Right renal cortex interstitium (tissue), 3 donors: ENCODE results near the gene DGKG. TPM values are rescaled to one million over a fixed set of nuclear protein-coding genes. Genes with fewer than 3 reads are reported as not detected.

ENCODE experiments used
- DNase-seq, 3 donors: peaks; one replicate each; pipeline ENCODE4 v3.0.0-alpha.2; 2013; ENCODE audit warnings: low read depth in 3 of 3, low spot score in 2 of 3
- polyA plus RNA-seq, 3 donors: library from polyadenylated mRNA; unstranded; fragments of 120-200 nt; gene quantifications; one replicate each; pipeline ENCODE4 v1.2.1, GENCODE V29; 2013; ENCODE audit not compliant: insufficient read length in 3 of 3

The DGKG gene
- polyA plus RNA-seq, 3 donors = 0.44 to 0.78 (median 0.71) TPM

DNA sequence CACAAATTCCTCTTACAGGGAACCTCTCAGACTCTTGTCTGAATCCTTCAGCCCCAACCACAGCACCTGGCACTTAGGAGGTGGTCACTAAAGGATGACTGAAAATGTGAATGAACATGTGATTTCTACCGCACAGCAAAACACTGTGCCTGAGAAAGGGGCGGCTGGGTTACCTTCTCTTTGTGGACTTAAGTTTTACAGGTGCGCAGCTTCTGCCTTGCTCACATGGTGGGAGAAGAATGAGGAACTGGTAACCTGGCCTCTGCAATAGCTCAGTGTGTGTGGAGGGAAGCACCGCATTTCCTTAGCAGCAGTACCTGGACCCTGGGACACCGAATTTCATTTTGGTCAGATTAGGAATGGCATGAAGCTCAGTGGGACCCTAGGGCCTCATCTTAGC, 243.3 kb downstream of the DGKG start:
- DNase-seq = no peak

DNA sequence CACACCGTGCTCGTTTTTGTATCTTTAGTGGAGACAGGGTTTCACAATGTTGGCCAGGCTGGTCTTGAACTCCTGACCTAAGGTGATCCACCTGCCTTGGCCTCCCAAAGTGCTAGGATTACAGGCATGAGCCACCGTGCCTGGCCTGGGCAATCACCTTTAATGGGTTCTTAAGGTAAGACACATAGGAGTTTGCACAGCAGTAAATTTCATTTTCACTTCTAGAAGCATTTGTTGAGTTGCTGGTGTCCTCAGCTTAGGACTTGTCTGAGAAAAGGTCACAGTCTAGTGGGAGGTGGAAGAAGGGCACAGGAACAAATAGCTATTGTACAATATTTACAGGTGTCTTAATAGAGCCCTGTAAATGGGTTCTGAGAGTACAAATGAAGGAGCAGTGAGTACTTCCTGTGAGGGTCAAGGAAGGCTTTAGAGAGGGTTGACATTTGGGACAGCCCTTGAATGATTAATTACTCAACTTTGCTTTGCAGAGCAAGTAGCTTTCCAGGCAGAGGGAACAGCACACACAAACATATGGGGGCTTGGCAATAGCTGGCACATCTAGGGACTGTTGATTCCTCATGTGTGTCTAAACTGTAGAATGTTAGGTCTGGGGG, 244.4 kb downstream of the DGKG start:
- no peak for DNase-seq

DNA sequence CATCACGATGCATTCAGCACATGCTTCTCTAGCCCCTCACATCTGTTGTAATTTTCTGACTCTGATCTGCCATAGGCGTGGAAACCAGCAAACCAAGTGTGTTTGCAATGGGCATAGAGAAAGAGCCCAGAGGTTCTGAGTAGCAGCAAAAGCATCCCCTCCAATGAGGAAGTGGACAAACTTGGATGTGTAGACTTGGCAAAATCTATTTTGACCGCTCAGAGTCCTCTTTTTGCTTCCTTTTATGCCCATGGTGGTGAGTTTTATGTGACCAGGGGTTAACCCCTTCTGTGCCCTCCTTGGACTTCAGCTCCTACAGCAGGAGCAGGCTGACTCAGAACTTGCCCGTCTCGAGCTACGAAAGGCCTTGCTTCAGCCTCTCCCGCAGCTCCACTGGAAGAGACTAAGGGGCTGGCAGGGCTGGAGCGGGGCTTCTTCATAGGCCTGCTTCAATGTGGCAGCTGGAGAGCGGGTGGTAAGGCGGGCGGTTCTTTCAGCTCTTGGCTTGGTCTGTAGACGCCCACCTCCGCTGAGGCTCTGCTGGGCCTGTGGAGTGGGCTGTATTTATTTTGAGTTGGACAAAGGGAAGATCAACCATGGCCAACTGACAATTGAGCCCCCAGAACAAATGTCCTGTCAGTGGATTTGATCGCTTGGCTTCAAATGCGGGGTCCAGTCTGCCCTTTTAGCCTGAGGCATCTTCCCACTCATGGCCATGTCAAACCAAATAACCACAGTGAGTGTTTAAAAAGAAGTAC, 246.6 kb downstream of the DGKG start:
- DNase-seq = no peak

DNA sequence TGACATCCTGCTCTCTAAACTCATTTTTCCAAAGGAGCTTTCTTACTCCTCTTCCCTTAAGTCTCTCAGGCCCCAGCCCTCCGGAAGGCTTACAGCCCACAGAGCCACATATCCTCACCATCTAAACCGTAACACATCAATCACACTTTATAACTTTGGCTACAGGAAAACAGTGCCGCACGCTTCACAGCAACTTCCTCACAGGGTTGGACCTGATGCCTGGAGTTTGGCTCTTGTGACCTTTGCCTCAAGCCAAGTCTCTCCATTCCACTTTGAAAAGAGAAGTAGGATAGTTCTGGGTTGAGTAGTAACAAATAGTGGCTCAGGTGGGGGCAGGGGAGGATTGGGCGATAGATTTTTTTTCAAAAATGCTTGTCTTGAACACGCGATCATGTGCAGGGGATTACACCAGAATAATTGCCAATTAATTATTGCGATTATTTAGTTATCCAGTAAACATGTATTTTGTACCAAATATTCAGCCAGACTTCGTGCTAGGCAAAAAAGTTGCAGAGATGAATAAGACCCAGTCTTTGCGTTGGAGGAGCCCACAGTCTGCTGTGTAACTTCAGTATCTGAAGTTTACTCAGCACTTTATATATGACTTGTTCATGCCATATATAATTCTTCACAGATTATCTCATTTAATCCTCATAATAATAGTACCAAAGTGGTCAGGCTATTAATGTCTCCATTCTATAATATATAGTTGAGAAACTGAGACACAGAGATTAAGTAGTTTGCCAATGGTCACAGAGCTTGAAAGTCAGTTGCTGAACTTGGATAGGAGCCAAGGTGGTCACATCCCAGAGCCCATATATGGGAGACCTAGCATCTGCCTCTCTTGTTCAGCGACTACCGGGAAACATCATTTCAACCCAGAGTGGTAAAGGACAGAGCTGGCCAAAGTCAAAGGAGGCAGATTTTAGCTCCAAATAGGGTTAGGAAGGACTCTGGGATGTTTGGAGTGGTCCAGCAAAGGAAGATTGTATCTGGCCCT, 250.8 kb downstream of the DGKG start:
- DNase-seq = no peak

DNA sequence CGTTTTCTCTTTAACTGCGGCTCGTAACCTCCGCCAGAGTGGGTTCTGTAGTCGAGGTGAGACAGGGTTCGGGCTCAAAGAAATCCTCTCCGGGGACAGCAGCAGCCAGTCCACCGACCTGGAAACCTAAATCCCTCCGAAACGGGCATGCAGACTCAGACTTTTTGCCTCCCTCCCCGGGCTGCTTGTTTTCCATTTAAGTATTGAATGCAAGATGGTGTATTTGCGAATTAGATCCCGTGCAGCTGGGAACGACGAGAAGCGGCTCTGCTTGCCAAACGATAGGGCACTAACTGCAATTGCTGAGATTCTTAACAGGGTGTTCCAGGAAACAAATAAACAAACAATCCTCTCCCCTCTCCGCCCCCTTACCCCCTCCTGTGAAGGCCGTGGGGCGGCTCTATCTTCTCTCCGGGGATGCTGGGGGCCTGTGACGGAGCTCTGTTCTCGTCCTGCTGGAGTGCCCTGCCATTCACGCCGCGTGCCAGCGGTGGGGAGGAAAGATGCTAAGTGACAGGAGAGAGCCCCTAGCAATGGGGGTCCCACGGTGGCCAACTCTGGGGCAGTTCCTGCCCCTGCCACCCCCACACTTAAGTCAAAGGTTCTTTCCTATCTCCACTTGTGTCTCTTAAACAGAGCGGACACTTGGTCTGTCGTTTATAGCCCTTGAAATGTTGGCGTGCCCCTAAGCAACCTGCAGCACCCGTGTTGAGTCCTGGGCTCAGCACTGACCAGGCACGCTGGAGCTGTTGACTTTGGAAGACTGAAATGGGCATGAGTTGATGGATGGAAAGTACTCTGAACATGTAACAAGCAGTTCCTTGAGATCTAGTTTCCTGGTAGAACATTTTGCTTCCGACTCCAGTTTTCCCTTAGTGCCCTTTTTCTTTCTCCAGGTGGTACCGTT, 251.9 kb downstream of the DGKG start:
- no peak for DNase-seq

DNA sequence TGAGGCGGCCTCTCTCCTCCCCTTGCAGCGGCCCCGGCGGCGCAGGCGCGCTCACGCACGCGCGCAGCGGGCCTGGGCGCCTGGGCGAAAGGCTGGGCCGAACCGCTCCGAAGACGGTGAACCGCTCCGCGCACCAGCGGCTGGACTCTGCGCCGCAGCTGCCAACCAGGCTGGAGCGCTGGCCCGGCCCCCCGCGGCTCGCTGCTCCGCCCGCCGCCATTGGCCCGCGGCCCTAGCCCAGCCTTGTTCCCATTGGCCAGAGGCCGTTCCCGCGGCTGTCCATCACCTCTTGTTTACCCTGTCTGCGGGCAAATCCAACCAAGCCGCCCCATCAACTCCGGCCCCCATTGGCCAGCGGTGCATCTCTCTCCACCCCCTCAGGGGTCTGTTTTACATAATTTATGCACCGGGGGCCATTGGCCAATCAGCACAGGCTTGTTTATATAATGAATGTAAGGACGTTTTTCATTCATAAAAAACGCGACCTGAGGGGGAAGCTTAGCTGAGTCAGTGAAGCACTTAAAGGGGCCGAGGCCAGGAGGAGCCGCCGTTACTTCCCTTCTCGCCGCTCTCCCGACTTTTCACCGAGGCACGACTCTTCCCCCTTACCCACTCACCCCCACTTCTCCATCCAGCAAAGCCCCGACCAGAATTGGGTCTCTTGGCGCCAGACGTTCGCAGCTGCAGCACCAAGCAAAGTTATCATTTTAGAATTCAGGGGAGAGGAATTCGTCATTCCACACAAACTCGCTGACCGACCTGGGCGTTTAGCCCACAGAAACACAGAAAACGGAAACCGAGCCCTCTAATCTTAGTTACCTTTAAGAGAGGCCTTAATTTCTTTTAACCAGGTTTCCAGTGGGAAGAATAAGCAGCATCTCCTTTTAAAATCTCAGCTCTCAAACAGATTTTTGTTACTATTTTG, 252.8 kb downstream of the DGKG start, which contains the start of gene ETV5:
Gene ETV5, minus strand, starts transcription at position 149 of the 925 bp plus-strand sequence. CDS start 3,221 bp downstream, outside the sequence.
- DNase-seq = peak; percentile 95 to 97 (median 97)

DNA sequence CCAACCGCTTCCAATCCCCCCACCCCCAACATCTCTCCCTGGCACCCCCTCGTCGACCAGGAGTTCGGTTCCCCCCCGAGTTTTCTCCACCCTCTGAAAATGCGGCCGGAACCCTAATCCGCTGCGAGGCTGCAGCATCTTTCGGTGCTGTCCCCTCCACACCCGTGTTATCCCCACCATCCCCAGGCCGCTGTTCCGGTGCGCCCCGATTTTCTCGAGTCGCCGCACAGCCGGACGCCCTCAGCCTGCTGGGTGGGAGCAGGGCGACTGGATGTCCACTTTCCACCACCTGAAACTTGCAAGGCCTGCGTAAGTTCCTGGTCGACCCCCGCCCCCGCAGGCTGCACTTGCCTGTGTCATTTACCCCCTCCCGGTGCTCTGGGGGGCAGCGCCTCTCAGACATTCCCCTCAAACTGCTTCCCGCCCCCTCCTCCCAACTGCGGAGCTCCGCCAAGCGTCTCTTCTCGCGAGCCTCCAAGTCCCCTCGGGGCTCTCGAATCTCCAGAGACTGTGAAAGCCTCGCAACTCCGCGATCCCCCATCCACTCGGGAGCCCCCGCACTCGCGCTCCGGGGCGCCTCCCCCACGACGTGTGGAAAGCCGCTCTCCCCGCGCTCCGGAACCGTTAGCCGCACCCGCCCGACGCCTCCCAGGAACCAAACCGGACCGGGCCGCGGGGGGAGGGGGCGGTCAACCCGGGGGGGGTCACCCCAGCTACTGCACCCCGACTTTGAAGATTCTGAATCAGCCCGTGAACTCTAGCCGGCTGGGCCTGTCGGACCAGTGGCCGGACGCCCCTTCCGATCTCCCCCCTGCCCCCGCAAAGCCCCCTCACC, 253.7 kb downstream of the DGKG start:
- no peak for DNase-seq

DNA sequence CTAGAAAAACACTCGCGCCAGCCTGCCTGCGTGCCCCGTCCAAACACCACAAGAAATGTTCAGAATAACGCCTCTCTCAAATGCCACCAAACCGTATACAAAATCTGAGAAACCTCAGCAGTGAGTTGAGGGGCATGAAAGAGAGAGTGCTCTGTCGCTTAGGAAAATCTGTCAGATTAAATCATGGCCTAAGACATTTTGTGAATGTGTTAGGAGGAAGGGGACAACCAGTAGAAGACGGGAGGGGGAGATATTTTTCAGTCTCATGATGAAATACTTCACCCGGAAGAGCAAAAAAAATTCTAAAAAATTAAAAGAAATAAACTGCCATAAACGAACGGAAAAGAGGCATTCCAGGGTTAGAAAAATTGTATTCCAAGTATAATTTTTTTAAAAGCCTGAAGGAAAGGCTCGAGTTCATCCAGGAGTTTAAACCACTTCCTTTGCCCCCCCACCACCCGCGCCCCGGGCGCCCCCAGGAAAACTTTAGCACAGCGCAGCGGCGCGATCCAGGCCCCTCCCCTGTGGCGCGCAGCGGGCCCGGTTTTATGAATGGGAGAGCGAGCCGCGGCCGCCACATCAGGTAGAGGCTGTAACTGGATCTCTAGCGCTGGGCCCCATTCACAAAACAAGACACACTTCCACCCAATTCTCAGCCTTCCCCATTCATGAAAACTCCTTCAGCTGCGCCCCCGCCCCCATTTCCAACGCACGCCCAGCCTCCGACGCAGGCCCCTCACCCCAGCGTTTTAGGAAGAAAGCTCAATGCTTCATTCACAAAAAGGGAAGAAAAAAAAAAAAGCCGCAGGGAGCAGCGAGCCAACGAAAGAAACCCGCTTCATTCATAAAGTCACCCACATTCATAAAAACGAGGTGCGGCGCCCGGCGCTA, 254.6 kb downstream of the DGKG start:
- DNase-seq = no peak

DNA sequence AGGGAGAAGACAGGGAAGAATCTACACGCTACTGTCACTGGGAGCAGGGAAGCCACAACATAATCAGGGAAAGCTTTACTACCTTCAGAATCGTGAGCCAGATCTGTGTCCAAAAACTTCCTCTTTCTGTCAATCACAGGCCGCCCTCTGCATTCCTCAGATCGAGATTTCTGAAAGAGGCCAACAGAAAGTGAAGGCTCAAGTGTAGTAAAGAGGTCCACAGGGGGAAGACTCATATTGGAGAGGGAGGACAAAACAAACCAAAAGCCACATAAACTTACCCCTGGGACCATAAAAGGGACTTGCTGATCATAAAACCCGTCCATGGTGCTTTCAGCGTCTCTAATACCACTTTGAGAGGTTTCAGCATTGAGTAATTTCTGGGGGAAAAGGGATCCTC, 256.5 kb downstream of the DGKG start:
- DNase-seq = no peak

DNA sequence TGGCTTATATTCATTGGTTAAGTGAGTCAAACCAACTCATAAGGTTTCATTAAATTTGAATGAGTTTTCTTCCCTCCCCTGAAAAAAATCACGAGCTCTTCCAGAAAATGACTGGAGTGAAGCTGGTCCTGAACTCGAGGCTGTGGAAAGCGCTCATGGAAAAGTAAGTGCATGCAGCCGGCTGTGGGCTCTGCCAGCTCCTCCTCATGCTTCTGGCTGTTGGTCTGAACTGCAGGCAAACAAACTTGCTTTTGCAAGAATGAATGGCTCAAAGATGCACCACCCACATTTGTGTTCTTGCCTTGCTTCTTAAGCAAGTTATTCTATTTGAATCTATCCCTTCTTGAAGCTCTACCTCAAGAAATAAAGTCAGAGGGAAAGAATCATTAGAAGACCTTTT, 259.3 kb downstream of the DGKG start:
- no peak for DNase-seq

DNA sequence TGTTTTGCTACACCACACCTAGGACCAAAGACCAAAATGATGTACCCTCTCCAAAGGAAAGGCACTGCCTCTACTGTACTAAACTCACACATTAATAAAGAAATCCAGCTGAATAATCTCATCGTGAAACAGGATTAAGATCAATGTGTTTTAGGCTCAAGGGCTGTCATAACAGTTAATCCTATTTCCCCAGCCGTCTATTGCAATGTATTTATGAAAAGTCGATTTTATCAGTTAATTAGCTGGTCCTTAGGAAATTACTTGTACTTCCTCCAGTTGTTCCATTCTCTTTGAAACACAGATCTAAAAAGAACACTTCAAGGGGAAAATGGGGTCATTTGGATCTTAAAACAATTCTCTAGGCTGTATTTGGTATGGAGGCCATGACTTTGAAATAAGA, 261.6 kb downstream of the DGKG start:
- DNase-seq = no peak

DNA sequence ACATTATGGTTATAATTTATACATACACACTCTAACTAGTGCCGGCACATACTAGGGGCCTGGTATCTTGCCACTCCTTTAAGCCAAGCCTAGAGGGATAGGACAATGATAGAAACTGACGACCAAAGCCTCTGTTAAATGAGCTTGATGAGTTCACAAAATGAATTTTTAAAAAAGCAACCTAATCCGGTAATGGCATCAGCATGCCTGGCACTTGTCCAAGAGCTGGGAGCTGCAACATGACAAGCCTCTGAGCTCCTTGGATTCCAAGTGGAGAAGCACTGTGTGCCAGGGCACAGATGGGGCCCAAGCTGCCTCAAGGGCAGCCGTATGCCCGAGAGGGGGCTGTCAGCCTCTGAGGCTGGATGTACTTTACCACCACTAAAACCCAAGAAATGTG, 262.9 kb downstream of the DGKG start:
- no peak for DNase-seq

DNA sequence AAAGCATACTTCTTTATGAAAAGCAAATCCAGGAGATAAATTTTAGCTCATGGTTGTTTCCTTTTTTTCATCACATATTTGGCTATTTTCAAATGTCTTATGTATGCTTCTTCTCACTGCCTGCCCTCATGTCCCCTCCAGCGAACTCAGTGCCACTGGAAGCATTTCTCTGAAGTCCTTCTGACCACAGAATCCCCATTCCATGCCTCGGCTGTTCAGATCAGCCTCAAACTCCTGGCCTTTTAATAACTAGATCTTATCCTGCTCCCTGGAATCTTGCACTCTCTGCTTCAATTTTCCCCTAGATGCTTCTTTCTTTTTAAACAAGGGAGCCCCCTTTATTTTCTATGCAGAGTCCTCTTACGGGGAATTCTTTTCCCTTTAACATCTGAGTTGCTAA, 263.3 kb downstream of the DGKG start:
- no peak for DNase-seq

DNA sequence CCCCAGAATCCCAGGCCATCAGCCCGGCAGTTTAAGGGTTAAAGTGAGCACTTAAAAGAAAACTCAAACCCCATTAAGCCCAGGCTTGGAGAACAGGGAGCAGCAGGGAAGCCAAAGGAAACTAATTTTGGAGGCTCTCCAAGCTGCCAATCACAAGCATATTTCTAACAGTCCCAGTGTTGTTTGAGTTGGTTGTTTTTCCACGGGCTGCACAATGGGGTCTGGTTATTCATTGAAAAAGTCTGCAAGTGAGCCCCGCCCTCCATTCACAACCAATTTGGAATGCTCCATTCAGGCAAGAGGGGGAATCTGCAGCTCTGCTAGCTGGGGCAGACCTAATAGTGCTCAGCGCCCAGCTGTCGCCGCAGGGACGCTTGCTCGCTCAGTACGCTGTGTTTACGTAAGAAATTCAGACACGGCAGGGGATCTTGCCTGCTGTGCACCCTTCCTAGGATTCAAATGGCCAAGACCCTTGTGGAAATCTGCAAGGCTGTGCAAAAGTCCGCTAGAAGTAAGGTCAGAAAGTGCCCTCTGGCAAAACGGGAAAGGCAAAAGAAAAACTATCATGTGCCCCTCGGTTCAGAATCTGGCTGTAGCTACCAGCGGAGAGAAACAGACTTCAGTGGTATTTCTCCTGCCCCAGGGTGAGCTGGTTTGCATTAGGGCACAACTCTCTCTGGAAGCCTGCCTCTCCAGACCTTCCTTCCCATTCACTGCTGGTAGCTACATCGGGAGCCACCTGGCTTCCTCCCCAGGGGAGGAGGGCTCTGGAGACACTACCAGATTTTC, 264.2 kb downstream of the DGKG start:
- peak; percentile 71 to 83 (median 72) for DNase-seq

DNA sequence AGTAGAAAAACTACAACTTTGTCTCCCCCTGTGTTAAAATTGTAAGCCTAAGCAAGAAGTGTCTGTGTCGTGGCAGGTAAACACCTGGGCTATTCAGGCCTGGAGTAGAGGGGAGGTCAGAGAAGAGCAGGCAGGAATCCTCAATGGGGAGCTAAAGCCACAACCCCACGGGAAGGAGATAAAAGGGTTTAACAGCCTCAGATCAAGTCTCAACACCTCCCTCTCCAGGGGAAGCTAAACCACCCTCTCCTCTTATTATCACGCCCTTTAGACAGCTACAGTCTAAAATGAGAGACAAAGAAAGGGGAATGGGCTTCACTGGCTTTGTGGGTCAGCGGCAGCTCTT, 264.7 kb downstream of the DGKG start:
- DNase-seq = no peak
